ENCODE results near the gene BAZ1B. TPM values are rescaled to one million over a fixed set of nuclear protein-coding genes. Genes with fewer than 3 reads are reported as not detected.
A peak's percentile ranks its signal among the peaks of the same experiment; 100 is the strongest.

BAZ1B gene
- total RNA-seq, 1 experiment from 2014 or later = 66.3 TPM

DNA sequence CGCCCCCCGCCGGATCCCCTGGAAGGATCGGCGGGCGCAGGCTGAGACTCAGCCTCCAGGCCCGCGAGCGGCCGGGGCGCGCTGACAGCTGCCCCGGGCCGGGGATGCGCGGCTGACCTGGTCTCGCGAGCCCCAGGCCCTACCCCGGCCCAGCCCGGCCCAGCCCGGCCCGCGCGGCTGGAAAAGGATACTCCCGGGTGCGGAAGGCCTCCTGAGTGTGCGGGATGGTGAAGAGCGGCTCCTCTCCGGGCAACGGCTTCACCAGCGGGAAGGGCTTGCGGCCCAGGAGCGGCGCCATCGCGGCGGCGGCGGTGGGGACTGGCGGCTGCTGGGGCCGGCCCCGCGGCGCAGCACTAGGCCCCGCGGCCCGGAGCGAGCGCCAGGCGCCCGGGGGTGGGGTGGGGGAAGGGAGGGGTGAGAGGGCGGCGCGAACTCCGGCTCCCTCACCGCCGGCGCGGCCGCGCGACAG is 423 bp downstream of the BAZ1B start:
- Mint-ChIP-seq H3K9me3 (no peaks in the 10 kb centered on the region), H3K36me3 (peaks cover 36% of the 10 kb centered on the region), H3K27me3 (ENCODE audit: low read depth) (no peaks in the 10 kb centered on the region), H3K4me1 (peaks cover 31% of the 10 kb centered on the region), H3K27ac (no peak overlapping the region), H3K4me3 (peak overlapping the region; percentile 52)
- TF ChIP-seq ZNF263 (CRISPR knock-in tag; IDR thresholded peaks at IDR 0.05; ENCODE audit: low read depth) = no peak
- no peak for TF ChIP-seq ETV6 (CRISPR knock-in tag; IDR thresholded peaks at IDR 0.05)
- no peak for TF ChIP-seq HMGA2 (CRISPR knock-in tag; IDR thresholded peaks at IDR 0.05)
- 0 out of 2 replicates have a peak, but pooled peaks have one; percentile 40 for TF ChIP-seq KAT7 (CRISPR knock-in tag; IDR thresholded peaks at IDR 0.05; ENCODE audit: borderline replicate concordance)
- TF ChIP-seq FOXP1 (CRISPR knock-in tag; IDR thresholded peaks at IDR 0.05; ENCODE audit: borderline replicate concordance) = no peak
- TF ChIP-seq, protein P1, sequence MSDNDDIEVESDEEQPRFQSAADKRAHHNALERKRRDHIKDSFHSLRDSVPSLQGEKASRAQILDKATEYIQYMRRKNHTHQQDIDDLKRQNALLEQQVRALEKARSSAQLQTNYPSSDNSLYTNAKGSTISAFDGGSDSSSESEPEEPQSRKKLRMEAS (CRISPR knock-in tag; IDR thresholded peaks at IDR 0.05) = no peak
- no peak for TF ChIP-seq IRF2 (CRISPR knock-in tag; IDR thresholded peaks at IDR 0.05; ENCODE audit: borderline replicate concordance, low read depth)
- no peak for TF ChIP-seq JAZF1 (CRISPR knock-in tag; IDR thresholded peaks at IDR 0.05)
- DNase-seq (ENCODE audit: low spot score) = peak; percentile 61
- POLR2A ChIA-PET = interaction anchor here (0.6 to 2.6 kb wide), 8 partner anchors 9 to 216 kb away, joined by 3 to 14 read pairs (median 6); partner anchors contain the start of genes BCL7B and TBL2
- peak; percentile 12 for ATAC-seq
- CTCF ChIA-PET = interaction anchor here (0.6 to 2.5 kb wide), 6 partner anchors 35 to 395 kb away, joined by 5 to 13 read pairs (median 7); partner anchors contain the start of gene TBL2

DNA sequence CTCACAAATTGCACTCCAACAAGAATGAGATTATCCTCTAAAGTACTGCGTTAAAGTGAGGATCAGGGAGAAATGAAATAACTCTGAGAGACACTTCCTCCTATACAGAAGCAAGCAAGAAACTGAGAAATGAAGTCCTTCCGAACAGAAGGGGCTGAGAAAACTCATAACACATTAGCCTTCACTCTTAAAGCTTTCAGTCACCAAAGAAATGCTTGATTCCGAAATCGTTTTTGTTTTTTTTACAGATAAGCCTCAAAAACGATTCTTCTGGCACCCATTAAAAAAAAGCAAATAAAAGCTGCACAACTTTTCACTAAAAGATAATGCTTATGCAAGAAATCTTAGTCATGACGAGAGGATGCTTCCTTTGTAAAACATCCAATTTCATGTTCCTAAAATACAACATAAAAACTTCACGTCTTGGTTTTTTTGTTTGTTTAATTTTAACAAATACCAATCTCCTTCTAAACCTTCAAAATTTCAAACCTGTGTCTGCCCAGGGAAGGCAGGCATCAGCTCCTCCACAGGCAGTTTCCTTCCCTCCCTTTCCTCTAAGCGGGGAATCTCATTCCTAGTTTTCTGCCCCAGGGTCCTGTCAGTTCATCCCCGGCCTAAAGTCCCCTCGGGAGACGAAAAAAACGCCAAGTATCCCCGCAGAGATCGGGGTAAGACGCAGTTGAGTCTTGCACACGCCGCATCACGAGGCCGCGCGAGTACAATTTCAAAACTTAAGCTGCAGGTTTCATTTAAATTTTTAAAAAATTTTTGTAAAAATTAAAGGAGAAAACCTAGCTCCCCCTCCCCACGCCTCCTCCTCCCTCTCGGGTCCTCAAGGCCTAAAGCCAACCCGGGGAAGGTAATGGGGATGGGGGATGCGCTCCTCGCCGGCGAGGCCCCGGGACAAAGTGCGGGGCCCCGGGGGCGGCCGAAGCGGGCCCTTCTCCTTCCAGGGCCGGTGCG is 1.1 kb downstream of the BAZ1B start:
- CTCF ChIA-PET = interaction anchor here (2.5 kb wide), 1 partner anchor 86 kb away, joined by 13 read pairs; no protein-coding TSS in a partner anchor
- DNase-seq (ENCODE audit: low spot score) (no peak), ATAC-seq (no peak)
- Mint-ChIP-seq H3K27me3 (ENCODE audit: low read depth) (no peaks in the 10 kb centered on the region), H3K36me3 (peaks cover 40% of the 10 kb centered on the region), H3K27ac (peak overlapping the region; percentile 49), H3K4me3 (peak overlapping the region; percentile 82), H3K9me3 (no peaks in the 10 kb centered on the region), H3K4me1 (peaks cover 31% of the 10 kb centered on the region)
- POLR2A ChIA-PET = interaction anchor here (0.5 to 2.6 kb wide), 6 partner anchors 9 to 218 kb away, joined by 3 to 14 read pairs (median 4); partner anchors contain the start of gene ABHD11
- TF ChIP-seq CBFB (CRISPR knock-in tag; IDR thresholded peaks at IDR 0.05; ENCODE audit: low read depth) (no peak), MYBL2 (CRISPR knock-in tag; IDR thresholded peaks at IDR 0.05) (no peak), GABPB1 (CRISPR knock-in tag; IDR thresholded peaks at IDR 0.05) (no peak), TEAD4 (CRISPR knock-in tag; IDR thresholded peaks at IDR 0.05) (no peak), NR2C2 (CRISPR knock-in tag; IDR thresholded peaks at IDR 0.05) (no peak), ELF4 (CRISPR knock-in tag; IDR thresholded peaks at IDR 0.05; ENCODE audit: low read depth) (no peak), SMAD4 (CRISPR knock-in tag; IDR thresholded peaks at IDR 0.05) (no peak), ZNF396 (CRISPR knock-in tag; IDR thresholded peaks at IDR 0.05; ENCODE audit: borderline replicate concordance) (no peak), ZNF671 (CRISPR knock-in tag; IDR thresholded peaks at IDR 0.05) (no peak), CREB1 (CRISPR knock-in tag; IDR thresholded peaks at IDR 0.05) (no peak), KAT7 (CRISPR knock-in tag; IDR thresholded peaks at IDR 0.05; ENCODE audit: borderline replicate concordance) (no peak), ZNF232 (CRISPR knock-in tag; IDR thresholded peaks at IDR 0.05) (no peak), PRRX2 (CRISPR knock-in tag; IDR thresholded peaks at IDR 0.05) (no peak), ZNF317 (CRISPR knock-in tag; IDR thresholded peaks at IDR 0.05; ENCODE audit: borderline replicate concordance, low read depth) (no peak)
- TF ChIP-seq, protein P2, sequence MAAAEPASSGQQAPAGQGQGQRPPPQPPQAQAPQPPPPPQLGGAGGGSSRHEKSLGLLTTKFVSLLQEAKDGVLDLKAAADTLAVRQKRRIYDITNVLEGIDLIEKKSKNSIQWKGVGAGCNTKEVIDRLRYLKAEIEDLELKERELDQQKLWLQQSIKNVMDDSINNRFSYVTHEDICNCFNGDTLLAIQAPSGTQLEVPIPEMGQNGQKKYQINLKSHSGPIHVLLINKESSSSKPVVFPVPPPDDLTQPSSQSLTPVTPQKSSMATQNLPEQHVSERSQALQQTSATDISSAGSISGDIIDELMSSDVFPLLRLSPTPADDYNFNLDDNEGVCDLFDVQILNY (CRISPR knock-in tag; IDR thresholded peaks at IDR 0.05) = no peak
- TF ChIP-seq, protein P3, sequence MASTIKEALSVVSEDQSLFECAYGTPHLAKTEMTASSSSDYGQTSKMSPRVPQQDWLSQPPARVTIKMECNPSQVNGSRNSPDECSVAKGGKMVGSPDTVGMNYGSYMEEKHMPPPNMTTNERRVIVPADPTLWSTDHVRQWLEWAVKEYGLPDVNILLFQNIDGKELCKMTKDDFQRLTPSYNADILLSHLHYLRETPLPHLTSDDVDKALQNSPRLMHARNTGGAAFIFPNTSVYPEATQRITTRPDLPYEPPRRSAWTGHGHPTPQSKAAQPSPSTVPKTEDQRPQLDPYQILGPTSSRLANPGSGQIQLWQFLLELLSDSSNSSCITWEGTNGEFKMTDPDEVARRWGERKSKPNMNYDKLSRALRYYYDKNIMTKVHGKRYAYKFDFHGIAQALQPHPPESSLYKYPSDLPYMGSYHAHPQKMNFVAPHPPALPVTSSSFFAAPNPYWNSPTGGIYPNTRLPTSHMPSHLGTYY (CRISPR knock-in tag; IDR thresholded peaks at IDR 0.05) = no peak
- TF ChIP-seq, protein P4, sequence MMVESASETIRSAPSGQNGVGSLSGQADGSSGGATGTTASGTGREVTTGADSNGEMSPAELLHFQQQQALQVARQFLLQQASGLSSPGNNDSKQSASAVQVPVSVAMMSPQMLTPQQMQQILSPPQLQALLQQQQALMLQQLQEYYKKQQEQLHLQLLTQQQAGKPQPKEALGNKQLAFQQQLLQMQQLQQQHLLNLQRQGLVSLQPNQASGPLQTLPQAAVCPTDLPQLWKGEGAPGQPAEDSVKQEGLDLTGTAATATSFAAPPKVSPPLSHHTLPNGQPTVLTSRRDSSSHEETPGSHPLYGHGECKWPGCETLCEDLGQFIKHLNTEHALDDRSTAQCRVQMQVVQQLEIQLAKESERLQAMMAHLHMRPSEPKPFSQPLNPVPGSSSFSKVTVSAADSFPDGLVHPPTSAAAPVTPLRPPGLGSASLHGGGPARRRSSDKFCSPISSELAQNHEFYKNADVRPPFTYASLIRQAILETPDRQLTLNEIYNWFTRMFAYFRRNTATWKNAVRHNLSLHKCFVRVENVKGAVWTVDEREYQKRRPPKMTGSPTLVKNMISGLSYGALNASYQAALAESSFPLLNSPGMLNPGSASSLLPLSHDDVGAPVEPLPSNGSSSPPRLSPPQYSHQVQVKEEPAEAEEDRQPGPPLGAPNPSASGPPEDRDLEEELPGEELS (CRISPR knock-in tag; IDR thresholded peaks at IDR 0.05) = no peak
- TF ChIP-seq, protein P5, sequence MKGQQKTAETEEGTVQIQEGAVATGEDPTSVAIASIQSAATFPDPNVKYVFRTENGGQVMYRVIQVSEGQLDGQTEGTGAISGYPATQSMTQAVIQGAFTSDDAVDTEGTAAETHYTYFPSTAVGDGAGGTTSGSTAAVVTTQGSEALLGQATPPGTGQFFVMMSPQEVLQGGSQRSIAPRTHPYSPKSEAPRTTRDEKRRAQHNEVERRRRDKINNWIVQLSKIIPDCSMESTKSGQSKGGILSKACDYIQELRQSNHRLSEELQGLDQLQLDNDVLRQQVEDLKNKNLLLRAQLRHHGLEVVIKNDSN (CRISPR knock-in tag; IDR thresholded peaks at IDR 0.05) = no peak

Measured in WTC11 (cell line).